Mammary epithelial cell (primary cell): ENCODE data around the gene EOMES.

Source experiments
- EZH2 ChIP-seq: IDR thresholded peaks from 2 replicates; pipeline ENCODE4 v1.6.1; 2012; ENCODE audit warnings: low read length, inconsistent platforms, borderline replicate concordance
- TF ChIP-seq, protein P1 (sequence below), 2 donors: IDR thresholded peaks in 1 of 2; conservative IDR thresholded peaks in 1 of 2; 2 replicates each; pipeline ENCODE4 v1.5.1; 2011 to 2012; ENCODE audit warnings: inconsistent platforms in 2 of 2, low read length in 2 of 2, mild to moderate bottlenecking in 2 of 2, control low read depth in 1 of 2, low read depth in 1 of 2; ENCODE audit not compliant: insufficient read depth in 1 of 2; ENCODE audit errors: extremely low read depth in 1 of 2

DNA sequence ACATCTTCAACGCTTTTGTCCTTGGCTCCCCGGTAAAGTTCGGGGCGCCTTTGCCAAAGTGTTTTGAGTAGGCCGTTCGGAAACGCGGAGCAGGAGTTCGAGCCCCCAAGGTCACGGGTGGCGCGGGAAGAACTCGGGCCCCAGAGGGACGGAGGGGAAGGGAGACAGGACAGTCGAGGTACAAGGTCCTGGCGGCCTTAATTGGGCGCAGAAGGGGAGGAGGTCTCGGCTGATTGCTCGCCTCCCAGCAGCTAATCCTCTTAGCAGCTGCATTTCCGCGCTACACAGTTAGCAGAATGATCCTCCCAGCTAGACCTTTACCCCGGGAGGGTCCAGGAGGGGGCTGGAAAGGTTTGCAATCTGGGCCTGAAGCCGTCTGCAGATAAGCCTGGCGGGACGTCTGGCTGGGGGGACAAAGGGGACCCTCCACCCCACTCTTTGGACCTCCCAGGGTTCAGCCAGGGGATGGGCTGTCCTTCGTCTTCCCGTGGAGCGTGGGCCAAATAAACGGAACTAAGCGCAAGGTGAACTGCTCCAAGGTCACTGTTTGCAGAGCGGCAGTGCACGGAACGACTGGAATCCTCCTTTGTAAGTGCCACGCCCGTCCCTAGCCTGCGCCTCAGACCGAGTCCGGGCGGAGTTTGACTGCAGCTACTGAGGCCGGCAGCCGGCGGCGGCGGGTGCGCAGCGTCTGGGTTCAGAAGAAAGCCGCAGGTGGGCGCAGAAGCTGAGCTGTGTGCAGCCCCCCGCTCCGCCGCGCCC, 7.2 kb downstream of the EOMES start:
- TF ChIP-seq EZH2 = no peak
- TF ChIP-seq, protein P1, sequence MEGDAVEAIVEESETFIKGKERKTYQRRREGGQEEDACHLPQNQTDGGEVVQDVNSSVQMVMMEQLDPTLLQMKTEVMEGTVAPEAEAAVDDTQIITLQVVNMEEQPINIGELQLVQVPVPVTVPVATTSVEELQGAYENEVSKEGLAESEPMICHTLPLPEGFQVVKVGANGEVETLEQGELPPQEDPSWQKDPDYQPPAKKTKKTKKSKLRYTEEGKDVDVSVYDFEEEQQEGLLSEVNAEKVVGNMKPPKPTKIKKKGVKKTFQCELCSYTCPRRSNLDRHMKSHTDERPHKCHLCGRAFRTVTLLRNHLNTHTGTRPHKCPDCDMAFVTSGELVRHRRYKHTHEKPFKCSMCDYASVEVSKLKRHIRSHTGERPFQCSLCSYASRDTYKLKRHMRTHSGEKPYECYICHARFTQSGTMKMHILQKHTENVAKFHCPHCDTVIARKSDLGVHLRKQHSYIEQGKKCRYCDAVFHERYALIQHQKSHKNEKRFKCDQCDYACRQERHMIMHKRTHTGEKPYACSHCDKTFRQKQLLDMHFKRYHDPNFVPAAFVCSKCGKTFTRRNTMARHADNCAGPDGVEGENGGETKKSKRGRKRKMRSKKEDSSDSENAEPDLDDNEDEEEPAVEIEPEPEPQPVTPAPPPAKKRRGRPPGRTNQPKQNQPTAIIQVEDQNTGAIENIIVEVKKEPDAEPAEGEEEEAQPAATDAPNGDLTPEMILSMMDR (conservative IDR thresholded peaks at IDR 0.05 in 1 of 2, IDR thresholded peaks at IDR 0.05 in 1 of 2; ENCODE audit: extremely low read depth in 1 of 2, insufficient read depth in 1 of 2, low read depth in 1 of 2, low read length in 2 of 2) = no peak
